DND-41 (cell line): ENCODE results near the gene SORL1-AS1.

Source experiments
- ATAC-seq: fragments of 200-7000 bp; cut with Tn5 transposase; 3 replicates; pipeline ENCODE4 v1.9.1; 2021; ENCODE audit warnings: low read depth; ENCODE audit not compliant: insufficient read depth
- DNase-seq: peaks from one replicate; pipeline ENCODE4 v3.0.0-alpha.2; 2020
- H2AFZ ChIP-seq: 2 replicates; pipeline ENCODE4 v1.6.0; 2012; ENCODE audit warnings: low read depth, low read length
- H3K27ac ChIP-seq: 2 replicates; pipeline ENCODE4 v1.5.1; 2012; ENCODE audit warnings: low read length, inconsistent platforms
- H3K27me3 ChIP-seq: fragments of 200-600 bp; sonication (generic); 2 replicates; pipeline ENCODE4 v1.6.0; 2012; ENCODE audit warnings: low read length, mild to moderate bottlenecking, inconsistent platforms; ENCODE audit not compliant: insufficient read depth, poor library complexity
- H3K36me3 ChIP-seq: 2 replicates; pipeline ENCODE4 v1.5.1; 2012; ENCODE audit warnings: low read length, inconsistent platforms; ENCODE audit not compliant: insufficient read depth
- H3K4me1 ChIP-seq: 2 replicates; pipeline ENCODE4 v1.5.1; 2012; ENCODE audit warnings: mild to moderate bottlenecking, low read length; ENCODE audit not compliant: insufficient read depth
- H3K4me2 ChIP-seq: 2 replicates; pipeline ENCODE4 v1.6.0; 2012; ENCODE audit warnings: mild to moderate bottlenecking, moderate library complexity, low read length, inconsistent platforms; ENCODE audit not compliant: insufficient read depth
- H3K4me3 ChIP-seq, 2 experiments: fragments of 200-600 bp in 1 of 2; shearing (Covaris generic) in 1 of 2; 2 replicates each; pipeline ENCODE4 v1.5.1; 2012 to 2016; ENCODE audit warnings: inconsistent platforms in 2 of 2, low read length in 2 of 2, mild to moderate bottlenecking in 2 of 2, low read depth in 1 of 2, moderate library complexity in 1 of 2
- H3K79me2 ChIP-seq: 2 replicates; pipeline ENCODE4 v1.6.0; 2012; ENCODE audit warnings: low read length, inconsistent platforms; ENCODE audit not compliant: insufficient read depth
- H3K9ac ChIP-seq: 2 replicates; pipeline ENCODE4 v1.6.0; 2012; ENCODE audit warnings: low read depth, mild to moderate bottlenecking, inconsistent platforms, low read length, moderate library complexity
- H3K9me3 ChIP-seq: 2 replicates; pipeline ENCODE4 v1.5.1; 2012; ENCODE audit warnings: low read length, moderate library complexity, mild to moderate bottlenecking, inconsistent platforms; ENCODE audit not compliant: insufficient read depth, severe bottlenecking
- H4K20me1 ChIP-seq: 2 replicates; pipeline ENCODE4 v1.6.0; 2012; ENCODE audit warnings: low read length; ENCODE audit not compliant: insufficient read depth
- EZH2 ChIP-seq: IDR thresholded peaks from 3 replicates; pipeline ENCODE4 v1.6.1; 2012; ENCODE audit warnings: borderline replicate concordance, low read depth, mild to moderate bottlenecking, moderate library complexity, low read length, inconsistent platforms; ENCODE audit not compliant: severe bottlenecking
- TF ChIP-seq, protein P1 (sequence below): IDR thresholded peaks from 2 replicates; pipeline ENCODE4 v1.5.1; 2012; ENCODE audit warnings: borderline replicate concordance, low read length, moderate library complexity, mild to moderate bottlenecking; ENCODE audit not compliant: poor library complexity, severe bottlenecking; ENCODE audit errors: extremely low read depth

The SORL1-AS1 gene

GRCh38 chr11:121445071-121445768 lies 7.5 kb downstream of the SORL1-AS1 start:
- no peaks in the 10 kb centered on the region for H4K20me1 ChIP-seq
- H2AFZ ChIP-seq: no peak overlapping the region
- no peak overlapping the region for H3K9ac ChIP-seq
- H3K36me3 ChIP-seq: no peaks in the 10 kb centered on the region
- DNase-seq (peak; percentile 37), ATAC-seq (peak; percentile 64)
- H3K27me3 ChIP-seq: no peaks in the 10 kb centered on the region
- peak overlapping the region; percentile 66 for H3K27ac ChIP-seq
- peaks cover 36% of the 10 kb centered on the region for H3K4me1 ChIP-seq
- H3K9me3 ChIP-seq: no peaks in the 10 kb centered on the region
- no peak overlapping the region for H3K4me2 ChIP-seq
- no peak overlapping the region for H3K4me3 ChIP-seq
- TF ChIP-seq, protein P1, sequence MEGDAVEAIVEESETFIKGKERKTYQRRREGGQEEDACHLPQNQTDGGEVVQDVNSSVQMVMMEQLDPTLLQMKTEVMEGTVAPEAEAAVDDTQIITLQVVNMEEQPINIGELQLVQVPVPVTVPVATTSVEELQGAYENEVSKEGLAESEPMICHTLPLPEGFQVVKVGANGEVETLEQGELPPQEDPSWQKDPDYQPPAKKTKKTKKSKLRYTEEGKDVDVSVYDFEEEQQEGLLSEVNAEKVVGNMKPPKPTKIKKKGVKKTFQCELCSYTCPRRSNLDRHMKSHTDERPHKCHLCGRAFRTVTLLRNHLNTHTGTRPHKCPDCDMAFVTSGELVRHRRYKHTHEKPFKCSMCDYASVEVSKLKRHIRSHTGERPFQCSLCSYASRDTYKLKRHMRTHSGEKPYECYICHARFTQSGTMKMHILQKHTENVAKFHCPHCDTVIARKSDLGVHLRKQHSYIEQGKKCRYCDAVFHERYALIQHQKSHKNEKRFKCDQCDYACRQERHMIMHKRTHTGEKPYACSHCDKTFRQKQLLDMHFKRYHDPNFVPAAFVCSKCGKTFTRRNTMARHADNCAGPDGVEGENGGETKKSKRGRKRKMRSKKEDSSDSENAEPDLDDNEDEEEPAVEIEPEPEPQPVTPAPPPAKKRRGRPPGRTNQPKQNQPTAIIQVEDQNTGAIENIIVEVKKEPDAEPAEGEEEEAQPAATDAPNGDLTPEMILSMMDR: no peak
- TF ChIP-seq EZH2: no peak
- H3K79me2 ChIP-seq: no peaks in the 10 kb centered on the region

GRCh38 chr11:121444526-121444925 lies 8.2 kb downstream of the SORL1-AS1 start:
- no peak overlapping the region for H2AFZ ChIP-seq
- no peaks in the 10 kb centered on the region for H3K9me3 ChIP-seq
- H3K27ac ChIP-seq: no peak overlapping the region
- peaks cover 36% of the 10 kb centered on the region for H3K4me1 ChIP-seq
- no peaks in the 10 kb centered on the region for H3K36me3 ChIP-seq
- no peaks in the 10 kb centered on the region for H3K27me3 ChIP-seq
- H4K20me1 ChIP-seq: no peaks in the 10 kb centered on the region
- no peak for TF ChIP-seq EZH2
- TF ChIP-seq, protein P1: no peak
- H3K79me2 ChIP-seq: no peaks in the 10 kb centered on the region
- H3K4me3 ChIP-seq: no peak overlapping the region
- H3K4me2 ChIP-seq: no peak overlapping the region
- ATAC-seq (no peak), DNase-seq (no peak)
- no peak overlapping the region for H3K9ac ChIP-seq

GRCh38 chr11:121443688-121444275 lies 9.0 kb downstream of the SORL1-AS1 start:
- TF ChIP-seq EZH2: no peak
- TF ChIP-seq, protein P1: no peak
- Histone ChIP-seq H3K27me3 (no peaks in the 10 kb centered on the region), H3K27ac (no peak overlapping the region), H2AFZ (no peak overlapping the region), H3K36me3 (no peaks in the 10 kb centered on the region), H3K4me1 (peaks cover 30% of the 10 kb centered on the region), H3K4me2 (no peak overlapping the region), H4K20me1 (no peaks in the 10 kb centered on the region), H3K9me3 (no peaks in the 10 kb centered on the region), H3K4me3 (no peak overlapping the region), H3K9ac (no peak overlapping the region), H3K79me2 (no peaks in the 10 kb centered on the region)
- ATAC-seq: no peak
- peak; percentile 24 for DNase-seq
